ENCODE results near the gene CDH13. TPM values are rescaled to one million over a fixed set of nuclear protein-coding genes. Genes with fewer than 3 reads are reported as not detected.

CDH13 gene
- total and polyA plus RNA-seq, 4 donors, result 58.9 to 265 (median 158) TPM

DNA sequence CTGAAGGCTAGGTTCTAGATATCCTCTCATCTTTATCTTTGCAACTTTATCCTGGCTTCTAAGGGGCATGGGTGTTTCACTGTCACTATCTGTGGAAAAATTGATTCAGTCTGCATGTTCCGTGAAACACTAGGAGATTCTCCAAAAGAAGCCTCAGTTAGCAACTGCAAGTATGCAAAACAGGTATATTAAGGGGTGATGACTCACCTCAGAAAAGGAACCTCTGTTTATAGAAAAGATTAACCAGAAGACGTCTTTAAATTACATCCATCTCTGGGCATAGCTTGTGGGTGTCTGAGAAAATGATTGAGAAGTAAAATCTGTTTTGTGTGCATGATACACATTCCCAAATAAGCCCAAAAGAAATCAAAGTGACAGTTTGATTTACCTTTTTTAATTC lies 827.2 kb downstream of the CDH13 start:
- WGBS, 2 donors, result 78% methylated on average over 2 of the region's 2 CpGs
- Histone ChIP-seq H3K9me3 (ENCODE audit: control insufficient read depth, low read length) (no peaks in the 10 kb centered on the region), H3K36me3 (ENCODE audit: control insufficient read depth in 1 of 2, insufficient read depth in 2 of 2, low read length in 1 of 2) (no peaks in the 10 kb centered on the region), H3K27me3 (ENCODE audit: control insufficient read depth in 1 of 2, insufficient read depth in 2 of 2, low read length in 1 of 2) (no peaks in the 10 kb centered on the region), H3K4me3 (ENCODE audit: low read length in 2 of 2) (no peak overlapping the region), H3K27ac (ENCODE audit: low read depth in 1 of 2, low read length in 2 of 2) (no peak overlapping the region), H3K4me1 (ENCODE audit: control insufficient read depth in 1 of 2, insufficient read depth in 2 of 2, low read length in 2 of 2) (no peaks in the 10 kb centered on the region)
- no peak for ATAC-seq (ENCODE audit: low FRiP score)
- DNase-seq, result no peak
- intact Hi-C loops (cut with DNase I), result no loop called here

DNA sequence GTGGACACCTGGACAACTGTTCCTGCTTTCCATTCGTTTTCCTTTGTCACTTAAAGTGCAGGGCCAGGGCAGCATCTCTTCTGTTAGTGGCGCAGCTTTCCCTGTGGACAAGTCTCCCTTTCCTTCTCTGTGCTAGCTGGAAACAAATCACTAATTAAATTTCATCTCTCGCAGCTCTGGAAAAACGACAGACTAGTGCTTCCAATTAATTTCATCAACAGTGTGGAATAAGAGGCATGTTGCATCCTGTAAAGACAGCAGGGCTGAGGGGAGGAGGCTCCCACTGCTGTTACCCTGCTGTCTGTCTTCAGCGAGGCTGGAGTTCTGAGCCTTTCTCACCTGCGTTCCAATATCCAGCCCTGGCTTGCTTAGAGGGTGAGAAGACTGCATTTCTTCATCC lies 828.9 kb downstream of the CDH13 start:
- Histone ChIP-seq H3K27me3 (ENCODE audit: control insufficient read depth in 1 of 2, insufficient read depth in 2 of 2, low read length in 1 of 2) (no peaks in the 10 kb centered on the region), H3K27ac (ENCODE audit: low read depth in 1 of 2, low read length in 2 of 2) (no peak overlapping the region), H3K9me3 (ENCODE audit: control insufficient read depth, low read length) (no peaks in the 10 kb centered on the region), H3K36me3 (ENCODE audit: control insufficient read depth in 1 of 2, insufficient read depth in 2 of 2, low read length in 1 of 2) (no peaks in the 10 kb centered on the region), H3K4me3 (ENCODE audit: low read length in 2 of 2) (no peak overlapping the region), H3K4me1 (ENCODE audit: control insufficient read depth in 1 of 2, insufficient read depth in 2 of 2, low read length in 2 of 2) (no peaks in the 10 kb centered on the region)
- WGBS, 2 donors, result 92 to 93% methylated on average over 6 of the region's 6 CpGs
- ATAC-seq (ENCODE audit: low FRiP score) (no peak), DNase-seq (no peak)
- intact Hi-C loops (cut with DNase I), result no loop called here

DNA sequence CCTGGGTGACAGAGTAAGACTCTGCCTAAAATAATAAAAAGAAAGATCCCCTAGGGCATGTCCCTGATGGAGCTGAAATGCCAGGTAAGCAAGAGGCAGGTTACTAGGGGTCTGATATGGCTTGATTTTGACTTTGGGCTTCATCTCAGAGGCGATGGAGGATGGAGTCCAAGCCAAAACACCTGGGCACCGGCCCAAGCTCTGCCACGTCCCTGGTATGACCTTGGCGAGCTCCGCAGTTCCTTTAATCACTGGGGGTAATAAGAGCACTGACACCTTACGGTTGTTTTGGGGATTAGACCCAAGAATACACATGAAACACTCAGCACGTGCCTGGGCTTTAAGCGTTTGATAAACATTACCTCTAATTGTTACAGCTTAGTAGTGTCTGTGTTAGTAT lies 830.2 kb downstream of the CDH13 start:
- DNase-seq (no peak), ATAC-seq (ENCODE audit: low FRiP score) (no peak)
- Histone ChIP-seq H3K27me3 (ENCODE audit: control insufficient read depth in 1 of 2, insufficient read depth in 2 of 2, low read length in 1 of 2) (no peaks in the 10 kb centered on the region), H3K9me3 (ENCODE audit: control insufficient read depth, low read length) (no peaks in the 10 kb centered on the region), H3K4me1 (ENCODE audit: control insufficient read depth in 1 of 2, insufficient read depth in 2 of 2, low read length in 2 of 2) (no peaks in the 10 kb centered on the region), H3K27ac (ENCODE audit: low read depth in 1 of 2, low read length in 2 of 2) (no peak overlapping the region), H3K36me3 (ENCODE audit: control insufficient read depth in 1 of 2, insufficient read depth in 2 of 2, low read length in 1 of 2) (no peaks in the 10 kb centered on the region), H3K4me3 (ENCODE audit: low read length in 2 of 2) (no peak overlapping the region)
- 74 to 78% methylated on average over 8 of the region's 8 CpGs for WGBS, 2 donors
- intact Hi-C loops (cut with DNase I), result no loop called here

DNA sequence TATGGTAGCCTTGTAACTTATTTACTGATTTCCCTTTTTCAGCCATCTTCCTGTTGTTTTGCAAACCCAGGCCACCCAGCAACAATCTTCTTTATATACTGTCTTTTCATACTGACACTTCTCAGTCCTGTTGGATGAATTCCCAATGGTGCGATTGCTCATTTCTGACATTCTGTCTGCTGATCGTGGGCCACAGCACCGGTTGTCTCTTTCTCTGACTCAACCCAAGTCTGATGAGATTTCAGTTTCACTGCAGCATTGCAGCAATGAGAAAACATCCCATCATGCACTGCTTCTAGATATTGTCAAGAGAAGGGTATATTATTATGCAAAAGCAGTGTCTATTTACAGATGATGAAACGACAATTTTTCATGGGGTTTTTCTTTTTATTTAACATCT lies 831.8 kb downstream of the CDH13 start:
- Histone ChIP-seq H3K27ac (ENCODE audit: low read depth in 1 of 2, low read length in 2 of 2) (no peak overlapping the region), H3K9me3 (ENCODE audit: control insufficient read depth, low read length) (no peaks in the 10 kb centered on the region), H3K27me3 (ENCODE audit: control insufficient read depth in 1 of 2, insufficient read depth in 2 of 2, low read length in 1 of 2) (no peaks in the 10 kb centered on the region), H3K36me3 (ENCODE audit: control insufficient read depth in 1 of 2, insufficient read depth in 2 of 2, low read length in 1 of 2) (no peaks in the 10 kb centered on the region), H3K4me3 (ENCODE audit: low read length in 2 of 2) (no peak overlapping the region), H3K4me1 (ENCODE audit: control insufficient read depth in 1 of 2, insufficient read depth in 2 of 2, low read length in 2 of 2) (no peaks in the 10 kb centered on the region)
- DNase-seq (no peak), ATAC-seq (ENCODE audit: low FRiP score) (no peak)
- WGBS, 2 donors, result 67 to 70% methylated on average over 4 of the region's 4 CpGs
- intact Hi-C loops (cut with DNase I), result no loop called here

DNA sequence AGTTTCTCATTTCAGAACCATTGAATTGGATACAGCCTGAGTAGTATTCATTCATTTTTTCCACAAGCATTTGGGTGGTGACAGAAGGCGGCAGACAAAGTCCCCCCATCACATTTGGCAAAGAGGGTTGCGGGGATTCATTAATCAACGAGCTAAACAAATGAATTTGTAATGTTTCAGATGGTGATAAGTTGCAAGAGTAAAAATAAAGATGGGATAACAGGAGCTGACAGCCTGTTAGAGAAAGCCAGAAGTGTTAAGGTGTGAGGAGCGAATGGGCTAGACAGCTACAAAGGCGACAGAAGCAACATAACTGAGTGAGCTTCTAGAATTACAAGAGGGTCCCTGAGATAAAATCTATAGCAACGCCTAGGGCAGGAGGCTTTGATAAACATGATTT lies 838.2 kb downstream of the CDH13 start:
- Histone ChIP-seq H3K9me3 (ENCODE audit: control insufficient read depth, low read length) (no peaks in the 10 kb centered on the region), H3K27ac (ENCODE audit: low read depth in 1 of 2, low read length in 2 of 2) (no peak overlapping the region), H3K4me3 (ENCODE audit: low read length in 2 of 2) (no peak overlapping the region), H3K27me3 (ENCODE audit: control insufficient read depth in 1 of 2, insufficient read depth in 2 of 2, low read length in 1 of 2) (no peaks in the 10 kb centered on the region), H3K4me1 (ENCODE audit: control insufficient read depth in 1 of 2, insufficient read depth in 2 of 2, low read length in 2 of 2) (no peaks in the 10 kb centered on the region), H3K36me3 (ENCODE audit: control insufficient read depth in 1 of 2, insufficient read depth in 2 of 2, low read length in 1 of 2) (no peaks in the 10 kb centered on the region)
- DNase-seq (no peak), ATAC-seq (ENCODE audit: low FRiP score) (no peak)
- 84 to 86% methylated on average over 6 of the region's 6 CpGs for WGBS, 2 donors
- intact Hi-C loops (cut with DNase I), result no loop called here

DNA sequence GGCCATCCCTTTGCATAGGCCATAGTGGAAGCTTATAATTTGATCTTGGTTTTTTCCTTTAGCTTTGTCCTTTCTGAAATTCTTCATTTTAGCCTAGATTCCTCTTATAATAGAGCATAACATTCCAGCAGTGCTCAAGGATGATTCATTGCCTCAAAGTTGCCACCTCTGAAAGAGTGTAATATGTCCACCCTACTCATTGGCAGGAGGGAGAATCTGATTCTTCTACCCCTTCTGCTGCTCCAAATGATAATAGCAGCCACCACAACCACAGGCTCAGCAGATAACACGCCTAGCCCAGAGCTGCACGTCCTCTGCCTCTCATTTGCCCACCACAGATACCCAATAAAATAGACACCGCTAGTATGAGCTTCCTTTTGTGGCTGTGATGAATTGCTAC lies 843.6 kb downstream of the CDH13 start:
- DNase-seq, result no peak
- ATAC-seq (ENCODE audit: low FRiP score), result no peak
- Histone ChIP-seq H3K4me3 (ENCODE audit: low read length in 2 of 2) (no peak overlapping the region), H3K27ac (ENCODE audit: low read depth in 1 of 2, low read length in 2 of 2) (no peak overlapping the region), H3K9me3 (ENCODE audit: control insufficient read depth, low read length) (no peaks in the 10 kb centered on the region), H3K4me1 (ENCODE audit: control insufficient read depth in 1 of 2, insufficient read depth in 2 of 2, low read length in 2 of 2) (no peaks in the 10 kb centered on the region), H3K36me3 (ENCODE audit: control insufficient read depth in 1 of 2, insufficient read depth in 2 of 2, low read length in 1 of 2) (no peaks in the 10 kb centered on the region), H3K27me3 (ENCODE audit: control insufficient read depth in 1 of 2, insufficient read depth in 2 of 2, low read length in 1 of 2) (no peaks in the 10 kb centered on the region)
- intact Hi-C loops (cut with DNase I), result no loop called here
- WGBS, 2 donors, result 93 to 98% methylated on average over 3 of the region's 3 CpGs

DNA sequence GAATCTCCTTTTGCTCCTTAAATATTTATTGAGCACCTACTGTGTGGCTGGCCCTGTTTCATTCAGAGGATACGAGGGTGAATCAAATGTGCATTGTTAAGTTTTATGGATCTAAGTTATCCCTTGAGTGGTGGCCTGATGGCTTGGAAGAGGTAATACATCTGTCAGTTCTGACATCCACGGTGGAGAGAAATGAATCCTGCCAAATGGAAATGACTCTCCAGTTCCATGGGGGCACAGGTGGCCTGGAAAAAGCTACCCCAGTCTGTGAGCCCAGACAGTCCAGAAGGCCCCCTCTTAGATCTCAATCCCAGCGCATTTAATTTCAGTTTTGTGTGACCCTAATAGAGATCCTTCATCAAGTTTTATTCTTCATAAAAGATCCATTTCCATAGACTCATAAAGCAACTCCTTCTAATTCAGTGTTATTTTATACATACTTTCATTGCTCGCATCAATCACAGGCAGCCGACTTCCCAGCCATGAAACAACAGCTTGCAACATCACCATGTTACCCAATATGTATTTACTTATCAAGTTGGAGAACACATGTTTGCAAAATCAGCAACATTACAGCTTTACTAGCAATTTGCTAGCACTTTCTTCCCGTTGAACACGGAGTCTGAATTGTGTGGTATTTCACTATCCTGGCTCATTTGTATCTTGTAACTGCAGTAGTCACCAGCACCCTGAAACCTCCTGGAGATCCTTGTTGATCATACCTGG lies 846.2 kb downstream of the CDH13 start:
- no peak for ATAC-seq (ENCODE audit: low FRiP score)
- no peaks in the 10 kb centered on the region for H3K36me3 ChIP-seq (ENCODE audit: control insufficient read depth in 1 of 2, insufficient read depth in 2 of 2, low read length in 1 of 2)
- no peak for DNase-seq

DNA sequence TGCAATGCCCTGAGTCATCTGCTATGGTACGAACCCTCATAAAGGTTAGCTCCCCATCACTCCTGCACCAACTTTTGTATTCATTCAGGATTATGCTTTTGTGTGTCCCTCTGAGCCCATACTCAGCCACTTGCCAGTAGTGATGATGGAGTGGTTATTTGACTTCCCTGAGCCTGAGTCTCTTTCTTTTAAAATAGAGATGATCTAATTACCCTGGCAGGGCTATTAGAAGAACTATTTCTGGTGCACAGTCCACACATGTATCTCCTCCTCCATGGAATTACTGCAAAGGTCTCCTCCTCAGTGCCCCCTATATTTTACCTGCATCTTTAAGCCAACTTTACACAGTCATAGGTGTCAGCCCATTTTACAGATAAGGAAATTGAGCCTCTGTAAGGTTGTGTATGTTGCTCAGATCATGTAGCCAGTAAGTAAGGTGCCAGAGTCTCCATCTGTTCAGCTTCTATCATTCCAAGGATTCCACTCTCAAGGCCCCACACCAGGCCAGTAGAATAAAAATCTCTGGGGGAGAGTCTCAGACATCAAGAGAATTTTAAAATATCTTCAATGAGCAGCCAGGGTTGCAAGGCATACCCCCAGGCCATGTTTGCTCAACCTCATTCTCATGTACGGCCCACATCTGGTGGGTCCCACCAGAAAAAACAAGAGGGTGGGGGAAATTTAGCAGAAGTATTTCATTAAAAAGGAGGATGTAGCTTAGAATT lies 847.3 kb downstream of the CDH13 start:
- Histone ChIP-seq H3K36me3 (ENCODE audit: control insufficient read depth in 1 of 2, insufficient read depth in 2 of 2, low read length in 1 of 2) (no peaks in the 10 kb centered on the region), H3K27me3 (ENCODE audit: control insufficient read depth in 1 of 2, insufficient read depth in 2 of 2, low read length in 1 of 2) (no peaks in the 10 kb centered on the region), H3K4me1 (ENCODE audit: control insufficient read depth in 1 of 2, insufficient read depth in 2 of 2, low read length in 2 of 2) (no peaks in the 10 kb centered on the region), H3K9me3 (ENCODE audit: control insufficient read depth, low read length) (no peaks in the 10 kb centered on the region), H3K27ac (ENCODE audit: low read depth in 1 of 2, low read length in 2 of 2) (no peak overlapping the region), H3K4me3 (ENCODE audit: low read length in 2 of 2) (no peak overlapping the region)
- intact Hi-C loops (cut with DNase I), result no loop called here
- no peak for DNase-seq
- no peak for ATAC-seq (ENCODE audit: low FRiP score)
- WGBS, 2 donors, result 87 to 88% methylated on average over 2 of the region's 2 CpGs

More for the DNA sequence above, 846.2 kb downstream of the CDH13 start:
- intact Hi-C loops (cut with DNase I), result no loop called here
- no peak overlapping the region for H3K4me3 ChIP-seq (ENCODE audit: low read length in 2 of 2)
- WGBS, 2 donors, result 67 to 72% methylated on average over 7 of the region's 7 CpGs
- no peaks in the 10 kb centered on the region for H3K4me1 ChIP-seq (ENCODE audit: control insufficient read depth in 1 of 2, insufficient read depth in 2 of 2, low read length in 2 of 2)
- no peak overlapping the region for H3K27ac ChIP-seq (ENCODE audit: low read depth in 1 of 2, low read length in 2 of 2)
- no peaks in the 10 kb centered on the region for H3K27me3 ChIP-seq (ENCODE audit: control insufficient read depth in 1 of 2, insufficient read depth in 2 of 2, low read length in 1 of 2)
- no peaks in the 10 kb centered on the region for H3K9me3 ChIP-seq (ENCODE audit: control insufficient read depth, low read length)

DNA sequence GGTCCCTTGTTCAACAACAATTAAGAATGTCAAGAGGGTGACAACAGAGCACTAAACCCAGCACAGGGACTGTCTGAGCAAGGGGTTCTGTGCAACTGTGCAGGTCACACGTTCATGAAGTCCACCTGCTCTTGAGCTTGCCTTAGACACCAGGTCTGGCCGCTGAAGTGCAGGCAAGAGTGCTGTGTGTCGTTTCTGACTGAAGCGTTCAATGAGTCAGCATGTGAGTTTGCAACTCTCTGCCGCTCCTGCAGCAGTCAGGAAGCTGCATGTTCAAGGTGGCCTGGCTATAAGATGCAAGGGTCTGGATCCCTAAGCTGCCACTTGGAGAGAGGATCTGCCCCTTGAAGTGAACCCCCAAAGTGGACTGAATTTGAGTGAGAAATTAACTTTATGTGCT lies 848.3 kb downstream of the CDH13 start:
- ATAC-seq (ENCODE audit: low FRiP score), result no peak
- DNase-seq, result no peak
- H3K9me3 ChIP-seq (ENCODE audit: control insufficient read depth, low read length), result no peaks in the 10 kb centered on the region
- no peaks in the 10 kb centered on the region for H3K4me1 ChIP-seq (ENCODE audit: control insufficient read depth in 1 of 2, insufficient read depth in 2 of 2, low read length in 2 of 2)
- no peaks in the 10 kb centered on the region for H3K27me3 ChIP-seq (ENCODE audit: control insufficient read depth in 1 of 2, insufficient read depth in 2 of 2, low read length in 1 of 2)
- no peak overlapping the region for H3K4me3 ChIP-seq (ENCODE audit: low read length in 2 of 2)
- H3K36me3 ChIP-seq (ENCODE audit: control insufficient read depth in 1 of 2, insufficient read depth in 2 of 2, low read length in 1 of 2), result no peaks in the 10 kb centered on the region
- intact Hi-C loops (cut with DNase I), result no loop called here
- no peak overlapping the region for H3K27ac ChIP-seq (ENCODE audit: low read depth in 1 of 2, low read length in 2 of 2)
- WGBS, 2 donors, result 80 to 88% methylated on average over 5 of the region's 5 CpGs
